Effector CD8-positive, alpha-beta T cell (primary cell): ENCODE results near the gene FHAD1.
A peak's percentile ranks its signal among the peaks of the same experiment; 100 is the strongest.

Experiments
- DNase-seq: peaks from one replicate; lab custom pipeline; 2025; lab: John Stamatoyannopoulos, UW

FHAD1 gene

DNA sequence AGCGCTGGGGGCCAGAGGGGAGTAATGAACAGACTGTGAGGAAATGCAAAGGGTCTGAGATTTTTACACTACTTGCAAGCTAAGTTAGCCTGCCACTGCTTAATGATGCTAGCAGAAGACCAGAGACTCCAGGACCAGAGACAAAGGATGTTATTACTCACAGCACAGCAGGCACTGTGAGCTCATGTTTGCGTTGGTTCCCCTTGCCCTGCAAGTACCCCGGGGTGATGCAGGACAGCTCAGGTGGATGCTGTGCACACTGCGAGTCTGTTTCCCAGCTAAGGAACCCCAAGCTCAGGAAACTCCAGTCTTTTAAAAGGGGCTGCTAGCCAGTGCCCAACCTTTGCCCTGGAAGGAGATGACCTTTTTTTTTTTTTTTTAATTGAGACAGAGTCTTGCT lies 1.2 kb downstream of the FHAD1 start:
- DNase-seq, result no peak

DNA sequence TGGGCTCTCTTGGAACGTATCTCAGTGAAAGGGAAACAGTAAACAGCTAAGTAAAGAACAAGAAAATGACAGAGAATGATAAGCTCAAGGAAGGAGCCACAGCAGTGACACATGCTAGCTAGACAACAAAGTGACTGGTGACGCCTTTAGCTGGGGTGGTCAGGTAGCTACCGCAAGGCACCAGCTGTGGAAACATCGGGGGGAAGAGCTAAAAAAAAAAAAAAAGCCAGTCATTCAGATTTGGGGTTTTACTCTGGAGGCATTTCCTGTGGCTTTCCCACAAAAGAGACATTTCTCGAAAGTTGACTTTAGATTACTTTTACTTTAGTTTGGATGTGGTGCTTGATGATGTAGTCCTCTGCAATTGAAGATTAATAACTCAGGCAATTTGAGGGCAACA lies 2.1 kb downstream of the FHAD1 start:
- peak; percentile 12 for DNase-seq

DNA sequence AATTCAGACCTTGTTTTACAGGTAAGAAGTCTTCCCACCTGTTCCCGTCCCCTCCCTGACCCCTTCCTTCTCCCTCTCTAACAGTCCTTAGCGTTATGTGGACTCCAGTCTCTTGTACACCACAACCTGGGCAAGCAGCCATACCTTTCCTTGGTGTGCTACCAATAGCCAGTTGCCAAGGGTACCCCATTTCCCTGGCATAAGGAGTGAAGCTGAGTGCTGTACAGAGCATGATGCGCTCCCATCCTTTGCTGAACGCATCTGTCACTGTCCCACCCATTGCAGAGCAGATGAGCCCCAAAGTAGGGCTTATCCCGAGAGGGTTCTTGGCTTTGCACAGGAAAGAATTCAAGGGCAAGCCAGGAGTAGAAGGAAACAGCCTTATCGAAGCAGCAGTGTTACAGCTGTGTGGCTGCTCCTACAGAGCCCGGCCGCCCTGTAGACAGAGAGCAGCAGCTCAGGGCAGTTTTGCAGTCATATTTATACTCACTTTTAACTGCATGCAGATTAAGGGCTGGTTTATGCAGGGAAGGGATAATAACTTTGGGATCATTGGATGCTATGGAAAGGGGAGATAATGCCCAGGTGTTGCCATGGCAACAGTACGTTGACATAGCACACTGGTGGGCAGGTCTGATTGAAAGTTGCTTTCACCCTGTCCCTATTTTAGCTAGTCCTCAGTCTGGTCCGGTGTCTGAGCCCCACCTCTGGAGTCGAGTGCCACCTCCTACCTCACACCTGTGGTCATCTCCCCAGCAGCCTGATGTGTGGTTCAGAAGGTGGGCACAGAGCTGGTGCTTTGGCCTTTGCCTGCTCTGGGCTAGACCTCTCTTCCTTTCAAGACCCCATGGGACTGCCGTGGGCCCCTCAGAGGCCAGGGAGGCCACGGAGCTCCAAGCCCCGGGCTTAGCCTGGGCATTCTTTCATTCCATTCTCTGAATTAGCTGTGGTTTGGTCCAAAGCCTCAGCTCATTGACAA lies 5.1 kb downstream of the FHAD1 start:
- DNase-seq, result no peak

DNA sequence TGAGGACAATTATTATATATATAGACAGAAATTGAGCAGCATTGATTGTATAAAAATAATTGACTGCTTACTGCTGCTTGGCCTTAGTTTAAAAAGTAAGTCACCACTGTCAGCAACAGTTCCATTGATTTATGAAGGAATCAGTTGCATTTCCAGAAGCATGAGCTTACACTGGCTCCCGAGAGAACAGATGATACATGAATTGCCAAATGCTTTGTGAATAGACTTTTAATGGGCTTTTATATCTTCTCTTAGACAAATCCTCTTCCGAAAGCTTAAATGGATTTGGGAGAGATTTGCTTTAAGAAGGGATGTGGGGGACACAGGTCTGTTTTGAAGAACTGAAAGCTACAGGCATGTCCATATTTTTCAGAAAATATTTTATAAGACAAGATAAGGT lies 7.5 kb downstream of the FHAD1 start:
- no peak for DNase-seq

DNA sequence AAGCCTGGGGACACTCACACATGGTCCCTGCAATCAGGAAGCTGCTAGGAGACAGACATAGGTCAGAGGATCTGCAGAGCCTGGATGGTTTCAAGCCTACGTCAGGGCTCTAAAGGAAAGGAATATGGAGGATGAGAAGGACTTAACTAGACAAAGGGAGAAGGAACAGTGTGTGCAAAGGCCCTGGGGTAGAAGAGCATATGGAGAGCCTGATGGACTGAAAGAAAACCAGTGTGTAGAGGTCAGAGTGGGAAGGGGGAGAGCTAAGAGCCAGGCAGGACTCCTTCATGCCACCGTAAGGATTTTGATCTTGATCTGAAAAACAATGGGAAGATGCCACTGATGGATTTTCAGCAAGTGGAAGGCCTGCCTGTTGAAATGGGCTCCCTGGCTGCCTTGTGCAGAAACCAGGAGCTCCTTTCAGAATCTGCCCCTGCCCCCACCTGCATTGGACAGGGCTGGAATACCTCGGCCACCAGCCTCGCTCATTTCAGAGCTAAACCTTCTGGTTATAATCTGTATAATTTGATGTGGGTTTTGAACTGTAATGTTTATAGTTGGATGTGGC lies 8.6 kb downstream of the FHAD1 start:
- no peak for DNase-seq

DNA sequence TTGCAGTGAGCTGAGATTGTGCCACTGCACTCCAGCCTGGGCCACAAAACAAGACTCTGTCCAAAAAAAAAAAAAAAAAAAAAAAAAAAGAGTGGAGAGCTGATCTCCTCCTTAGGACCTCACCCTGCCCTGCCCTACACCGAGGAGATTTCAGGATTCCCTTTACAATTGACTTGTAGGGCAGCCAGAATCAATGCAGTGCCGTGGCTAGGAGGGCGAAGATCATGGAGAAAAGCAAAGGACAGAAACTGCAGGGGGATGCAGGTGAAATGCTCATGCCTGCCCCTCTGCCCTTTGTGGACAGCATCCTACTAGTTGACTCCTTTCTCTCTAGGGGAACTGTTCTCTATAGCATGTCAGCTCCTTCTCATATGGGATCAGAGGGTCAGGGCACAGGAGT lies 9.6 kb downstream of the FHAD1 start:
- no peak for DNase-seq

DNA sequence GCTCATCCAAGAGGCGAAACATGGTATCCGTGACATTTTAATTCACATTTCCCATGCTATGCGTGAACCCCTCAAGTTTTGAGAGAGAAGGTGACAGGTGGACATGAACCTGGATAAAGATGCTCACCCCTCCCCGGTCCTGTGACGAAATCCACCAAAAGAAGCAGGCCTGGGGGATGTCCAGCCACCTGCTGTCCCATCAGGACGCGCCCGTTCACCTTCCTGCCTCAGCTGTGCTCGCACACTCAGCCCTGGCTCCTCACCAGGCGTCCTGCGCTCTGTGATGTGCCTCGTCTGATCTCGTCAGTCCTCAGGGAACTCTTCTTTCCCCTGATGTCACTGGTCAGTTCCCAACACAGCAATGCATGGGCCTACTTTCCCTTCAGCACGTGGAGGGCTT lies 10.3 kb downstream of the FHAD1 start:
- no peak for DNase-seq

DNA sequence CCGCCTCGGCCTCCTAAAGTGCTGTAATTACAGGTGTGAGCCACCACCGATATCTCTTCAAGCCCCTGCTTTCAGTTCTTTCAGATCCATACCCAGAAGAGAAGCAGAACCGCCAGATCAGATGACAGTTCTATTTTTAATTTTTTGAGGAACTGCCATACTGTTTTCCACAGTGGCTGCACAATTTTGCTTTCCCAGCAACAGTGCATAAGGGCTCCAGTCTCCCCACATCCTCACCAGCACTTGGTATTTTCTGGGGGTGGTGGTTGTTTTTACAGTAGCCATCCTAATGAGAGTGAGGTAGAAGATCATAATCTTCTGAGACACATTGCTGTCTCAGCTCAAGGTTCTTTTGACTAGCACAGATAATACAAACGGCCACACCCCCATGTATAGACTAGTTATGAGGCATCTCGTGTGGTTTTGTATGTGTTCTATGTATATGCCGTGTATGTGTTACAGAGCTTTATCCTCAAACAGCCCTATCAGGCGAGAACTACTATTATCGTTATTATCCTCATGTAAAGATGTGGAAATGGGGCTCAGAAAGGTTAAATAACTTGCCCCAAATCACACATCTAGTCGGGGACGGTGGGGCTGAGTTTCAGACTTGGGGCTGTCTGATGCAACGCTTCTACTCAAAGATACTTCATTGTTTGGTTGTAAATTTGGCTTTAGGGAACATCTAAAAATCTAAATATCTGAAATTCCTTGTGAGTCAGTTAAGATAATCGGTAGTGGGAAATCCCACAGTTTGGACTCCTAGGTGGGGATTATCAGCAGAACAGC lies 12.0 kb downstream of the FHAD1 start:
- DNase-seq, result no peak

DNA sequence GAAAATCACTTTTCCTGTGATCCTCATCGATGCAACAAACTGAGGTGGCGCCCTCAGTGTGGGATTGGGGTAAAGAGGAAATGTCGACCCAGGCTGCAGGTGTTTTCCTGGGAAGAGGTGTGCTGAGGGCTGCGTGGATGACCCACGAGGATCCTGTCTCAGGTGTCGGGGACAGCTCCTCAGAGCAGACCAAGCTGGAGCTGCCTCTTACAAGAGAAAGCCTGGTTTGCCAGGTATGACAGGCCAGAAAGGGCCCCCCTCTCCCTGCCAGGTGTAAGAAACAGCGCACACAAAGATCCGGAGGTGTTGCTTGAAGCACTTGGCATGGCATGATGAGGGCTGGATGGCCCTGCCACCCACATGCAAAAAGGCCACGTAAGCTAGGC lies 12.6 kb downstream of the FHAD1 start:
- no peak for DNase-seq

DNA sequence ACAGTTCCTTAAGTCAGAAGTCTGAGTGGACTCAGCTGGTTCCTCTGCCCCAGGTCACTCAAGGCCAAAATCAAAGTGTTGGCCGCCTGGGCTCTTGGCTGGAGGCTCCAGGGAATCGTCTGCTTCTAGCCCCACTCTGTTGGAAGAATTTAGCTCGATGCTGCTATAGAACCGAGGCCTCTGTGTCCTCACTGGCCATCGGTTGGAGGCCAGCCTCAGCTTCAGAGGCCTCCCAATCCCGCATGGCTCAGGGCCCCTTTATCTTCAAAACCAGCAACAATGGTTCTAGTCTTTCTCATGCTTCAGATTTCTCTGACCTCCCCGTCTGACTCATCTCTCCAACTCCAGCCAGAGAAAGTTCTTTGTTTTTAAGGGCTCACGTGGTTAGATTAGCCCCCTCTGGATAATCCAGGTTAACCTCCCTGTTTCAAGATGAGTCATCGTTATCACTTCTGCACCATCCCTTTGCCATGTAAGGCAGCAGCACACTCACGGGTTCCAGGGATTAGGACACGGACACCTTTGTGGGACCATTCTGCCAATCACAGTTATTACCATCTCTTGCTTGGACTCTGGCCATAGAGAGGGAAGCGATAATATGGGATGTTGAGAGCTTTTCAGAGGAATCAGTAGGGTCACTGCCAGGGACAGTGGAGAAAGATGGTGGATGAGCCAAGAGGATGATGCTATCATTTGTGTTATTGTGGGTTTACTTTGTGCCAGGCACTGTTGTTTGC lies 13.6 kb downstream of the FHAD1 start:
- no peak for DNase-seq

DNA sequence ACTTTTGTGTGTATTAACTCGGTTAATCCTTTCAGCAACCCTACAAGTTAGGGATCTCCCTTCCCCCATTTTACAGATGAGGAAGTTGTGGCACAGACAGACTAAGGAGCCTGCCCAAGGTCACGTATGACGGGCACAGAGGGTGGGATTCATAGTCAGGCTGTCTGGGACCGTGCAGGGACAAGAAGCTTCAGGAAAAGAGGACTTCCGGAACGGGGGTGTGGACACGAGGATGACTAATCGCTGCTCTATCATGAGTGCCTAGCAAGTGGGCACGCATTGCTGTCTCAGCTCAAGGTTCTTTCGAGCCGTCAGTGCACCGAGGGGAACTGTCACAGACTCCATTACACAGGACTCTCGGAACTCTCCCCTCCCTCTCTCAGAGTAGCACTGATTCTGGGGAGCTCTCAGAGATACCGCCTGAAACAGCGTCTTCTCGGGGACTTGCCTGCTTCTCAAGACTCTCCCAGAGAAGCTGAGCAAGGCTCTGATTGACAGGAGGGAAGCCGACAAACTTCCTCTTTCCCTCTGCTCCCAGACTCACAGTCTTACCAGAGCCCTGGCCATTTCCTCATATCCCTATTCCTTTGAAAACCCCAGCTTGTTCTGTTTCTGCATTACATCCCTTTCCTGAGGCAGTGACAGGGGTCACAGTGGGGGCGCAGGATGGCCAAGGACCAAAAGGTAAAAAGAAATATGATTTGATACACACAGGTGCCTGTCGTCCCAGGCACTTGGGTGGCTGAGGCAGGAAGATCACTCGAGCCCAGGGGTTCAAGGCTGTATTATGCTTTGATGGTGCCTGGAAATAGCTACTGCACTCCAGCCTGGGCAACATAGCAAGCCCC lies 14.4 kb downstream of the FHAD1 start:
- DNase-seq, result no peak

DNA sequence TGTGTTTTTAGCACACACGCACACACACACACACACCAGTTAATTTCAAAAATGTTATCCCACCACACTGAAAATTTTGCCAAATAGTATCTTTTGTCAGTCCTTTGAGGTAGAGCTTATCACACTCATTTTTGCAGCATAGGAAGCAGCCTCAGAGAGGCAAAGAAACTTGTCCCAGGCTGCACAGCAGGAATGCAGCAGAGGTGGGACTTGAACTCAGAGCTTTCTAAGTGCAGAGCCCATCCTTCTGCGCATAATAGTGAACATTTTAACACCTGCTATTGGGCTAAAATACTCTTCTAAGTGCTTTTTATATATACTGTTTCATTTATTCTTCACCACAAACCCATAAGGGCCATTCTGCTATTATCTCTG lies 15.0 kb downstream of the FHAD1 start:
- DNase-seq, result no peak

DNA sequence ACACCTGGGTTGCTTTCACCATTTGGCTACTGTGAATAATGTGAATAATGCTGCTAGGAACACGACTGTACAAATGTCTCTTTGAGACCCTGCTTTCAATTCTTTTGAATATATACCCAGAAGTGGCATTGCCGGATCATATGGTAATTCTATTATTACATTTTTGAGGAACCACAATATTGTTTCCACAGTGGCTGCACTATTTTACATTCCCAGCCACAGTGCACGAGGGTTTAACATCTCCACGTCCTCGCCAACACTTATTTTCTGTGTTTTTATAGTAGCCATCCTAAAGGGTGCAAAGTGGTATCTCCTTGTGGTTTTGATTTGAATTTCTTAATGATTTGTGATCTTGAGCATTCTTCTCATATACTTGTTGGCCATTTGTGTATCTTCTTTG lies 15.7 kb downstream of the FHAD1 start:
- no peak for DNase-seq

DNA sequence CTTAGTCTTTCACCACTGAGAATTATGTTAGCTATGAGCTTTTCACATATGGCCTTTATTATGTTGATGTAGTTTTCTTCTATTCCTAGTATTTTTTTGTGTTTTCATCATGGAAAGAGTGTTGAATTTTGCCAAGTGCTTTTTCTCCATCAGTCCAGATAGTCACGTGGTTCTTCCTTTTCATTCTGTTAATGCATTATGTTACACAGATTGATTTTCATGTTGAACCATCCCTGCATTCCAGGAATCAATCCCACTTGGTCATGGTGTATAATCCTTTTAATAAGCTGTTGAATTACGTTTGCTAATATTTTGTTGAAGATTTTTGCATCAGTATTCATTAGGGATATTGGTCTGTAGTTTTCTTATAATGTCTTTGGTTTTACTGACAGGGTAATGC lies 17.7 kb downstream of the FHAD1 start:
- DNase-seq, result no peak

DNA sequence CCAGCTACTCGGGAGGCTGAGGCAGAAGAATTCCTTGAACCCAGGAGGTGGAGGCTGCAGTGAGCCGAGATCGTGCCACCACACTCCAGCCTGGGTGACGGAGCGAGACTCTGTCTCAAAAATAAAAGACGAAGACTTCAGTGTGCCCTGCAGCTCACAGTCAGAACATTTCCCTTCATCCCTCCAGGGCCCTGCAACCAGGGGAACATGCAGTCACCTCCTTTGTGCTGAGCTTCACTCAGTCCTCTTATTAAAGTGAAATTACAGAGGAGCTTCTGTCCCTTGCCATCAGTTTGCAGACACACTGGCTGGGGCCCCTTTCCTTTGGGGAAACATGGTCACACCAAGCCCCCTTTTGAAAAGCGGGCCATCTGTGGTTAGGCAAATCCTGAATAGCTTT lies 24.2 kb downstream of the FHAD1 start:
- DNase-seq, result no peak

DNA sequence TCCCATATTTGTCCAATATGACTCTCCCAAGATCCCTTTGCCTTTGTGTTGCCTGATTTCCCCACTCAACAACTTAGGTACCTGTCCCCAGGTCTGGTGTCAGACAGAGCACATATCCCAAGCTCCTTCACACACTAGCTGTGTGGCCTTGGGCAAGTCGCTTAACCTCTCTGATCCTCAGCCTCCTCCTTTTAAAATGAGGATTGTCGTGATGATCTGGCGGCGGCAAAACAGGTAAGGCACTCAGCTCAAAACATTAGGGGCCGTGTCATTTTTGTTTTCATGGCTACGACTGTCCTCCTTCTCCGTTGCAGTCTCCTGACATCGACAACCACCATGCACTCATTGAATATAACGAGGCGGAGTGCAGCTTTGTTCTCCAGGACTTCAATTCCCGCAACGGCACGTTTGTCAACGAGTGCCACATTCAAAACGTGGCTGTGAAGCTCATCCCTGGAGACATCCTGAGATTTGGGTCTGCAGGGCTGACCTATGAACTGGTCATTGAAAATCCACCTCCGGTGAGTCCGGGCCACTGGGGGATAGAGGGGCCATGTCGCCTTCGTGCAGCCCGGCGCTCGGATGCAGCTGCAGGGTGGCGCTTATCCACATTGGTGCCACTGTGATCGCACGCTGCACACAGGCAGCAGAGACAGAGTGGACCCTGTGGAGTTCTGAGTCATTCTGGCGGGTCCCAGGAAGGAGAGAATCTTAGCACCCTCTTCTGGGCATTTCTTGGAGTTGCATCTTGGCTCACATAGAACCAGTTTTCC lies 25.2 kb downstream of the FHAD1 start:
- DNase-seq, result no peak

DNA sequence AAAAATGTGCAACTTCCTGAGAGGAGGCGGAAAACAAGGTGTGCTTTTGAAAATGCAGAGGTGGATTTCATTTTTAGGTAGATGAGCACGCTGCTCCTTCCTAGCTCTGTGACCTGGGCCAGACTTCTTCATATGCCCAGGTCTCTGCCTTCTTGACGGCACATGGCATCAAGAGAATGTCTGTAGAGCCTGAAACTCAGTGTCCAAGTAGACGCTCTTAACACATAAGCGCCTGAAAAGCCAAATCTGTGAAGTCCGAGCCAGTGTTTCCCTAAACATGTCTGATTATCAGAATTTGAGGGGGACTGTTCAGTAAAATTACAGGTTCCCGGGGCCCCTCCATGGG lies 25.7 kb downstream of the FHAD1 start:
- no peak for DNase-seq

DNA sequence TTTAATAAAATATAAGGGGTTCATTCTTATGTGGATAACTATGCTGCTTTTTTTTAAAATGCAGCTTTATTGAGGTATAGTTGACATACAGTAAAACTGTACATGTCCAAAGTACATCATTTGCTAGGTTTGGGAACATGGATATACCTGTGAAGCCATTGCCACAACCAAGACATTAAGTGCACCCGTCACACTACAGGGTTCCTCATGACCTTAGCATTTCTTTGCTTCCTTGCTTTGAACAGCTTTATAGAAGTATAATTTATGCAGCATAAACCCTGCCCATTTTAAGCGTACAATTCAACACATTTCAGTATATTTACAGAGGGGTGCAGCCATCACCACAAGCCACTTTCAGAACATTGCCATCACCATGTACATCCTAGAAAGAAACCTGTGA lies 26.3 kb downstream of the FHAD1 start:
- no peak for DNase-seq

DNA sequence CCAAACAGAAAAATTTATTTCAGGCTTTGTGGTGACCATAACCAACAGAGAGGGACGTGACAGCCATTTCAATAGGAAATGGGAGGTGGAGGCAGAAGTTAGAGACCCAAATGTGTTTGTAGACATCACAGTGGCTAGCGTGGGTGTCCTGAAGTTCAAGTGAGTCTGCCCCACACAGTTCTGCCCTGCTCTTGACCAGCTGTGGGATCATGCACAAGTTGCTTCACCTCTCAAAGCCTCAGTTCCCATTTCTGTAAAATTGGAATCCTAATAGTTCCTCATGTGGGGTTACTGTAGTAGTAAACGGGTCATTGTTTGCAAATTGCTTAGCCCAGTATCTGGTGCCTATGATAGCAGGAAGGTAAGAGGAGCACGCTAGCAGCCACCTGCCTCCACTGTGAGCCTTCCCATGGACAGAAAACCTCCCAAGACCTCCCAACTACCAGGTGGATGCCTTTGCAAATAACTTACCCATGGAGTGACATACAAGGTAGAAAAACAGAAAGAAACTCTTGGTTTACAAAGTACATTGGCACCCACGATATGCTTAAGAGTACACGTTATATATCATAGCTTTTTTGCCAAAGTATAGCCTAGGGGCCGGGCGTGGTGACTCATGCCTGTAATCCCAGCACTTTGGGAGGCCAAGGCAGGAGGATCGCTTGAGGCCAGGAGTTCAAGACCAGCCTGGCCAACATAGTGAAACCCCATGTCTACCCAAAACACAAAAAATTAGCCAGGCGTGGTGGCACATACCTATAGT lies 29.1 kb downstream of the FHAD1 start:
- no peak for DNase-seq
